Colonic mucosa (tissue), 4 donors: ENCODE measurements around the gene GHRH. TPM values are rescaled to one million over a fixed set of nuclear protein-coding genes. Genes with fewer than 3 reads are reported as not detected.

ENCODE experiments used
- DNase-seq: peaks from one replicate; pipeline ENCODE4 v3.0.0-alpha.2; 2020
- H3K27ac ChIP-seq: fragments of 200-600 bp; one replicate; pipeline ENCODE4 v1.8.0; 2021
- H3K27me3 ChIP-seq: fragments of 200-600 bp; one replicate; pipeline ENCODE4 v1.8.0; 2021
- H3K36me3 ChIP-seq: fragments of 200-600 bp; one replicate; pipeline ENCODE4 v1.8.0; 2021
- H3K4me1 ChIP-seq: fragments of 200-600 bp; one replicate; pipeline ENCODE4 v1.8.0; 2021; ENCODE audit warnings: mild to moderate bottlenecking
- H3K4me3 ChIP-seq: fragments of 200-600 bp; one replicate; pipeline ENCODE4 v1.8.0; 2021
- H3K9ac ChIP-seq, 2 donors: one replicate each; pipeline ENCODE4 v1.7.0; 2013; ENCODE audit warnings: control low read depth in 2 of 2, low read depth in 2 of 2, low read length in 2 of 2
- H3K9me3 ChIP-seq: fragments of 200-600 bp; one replicate; pipeline ENCODE4 v1.8.0; 2021
- CTCF ChIP-seq: fragments of 200-600 bp; IDR thresholded peaks from one replicate; pipeline ENCODE4 v1.8.0; 2022; ENCODE audit warnings: antibody characterized with exemption, mild to moderate bottlenecking
- intact Hi-C: fragments of 100-400 bp; cut with DNase I; formaldehyde crosslinking; loops from one replicate; pipeline ENCODE4 v1.14.1; 2022
- total RNA-seq, 2 donors: library from RNA; stranded (reverse); fragmentation: NEBNext Ultra II Directional in 1 of 2; extraction: Animal tissue kit (Norgen Biotek cat#: 25700) in 1 of 2; gene quantifications; one replicate each; pipeline ENCODE4 v1.2.1, GENCODE V29; 2021
- donor health status: healthy.
- donor health status: DM: no; HTN: no; CAD: no.
- donor health status: DM: no; HTN: no; CAD: no.

GHRH gene
- total RNA-seq, 2 donors from 2014 or later, result not detected

- Histone ChIP-seq H3K27me3 (no peaks in the 10 kb centered on the region), H3K27ac (no peak overlapping the region), H3K9me3 (no peaks in the 10 kb centered on the region), H3K9ac (no peak overlapping the region), H3K4me1 (peaks cover 5% of the 10 kb centered on the region), H3K4me3 (no peak overlapping the region), H3K36me3 (no peaks in the 10 kb centered on the region)
- intact Hi-C loops, result loop anchor here (5.0 kb wide), 1 partner anchor 102 kb away; no protein-coding TSS in a partner anchor
- no peak for TF ChIP-seq CTCF
- no peak for DNase-seq
Observed at GRCh38 chr20:37280403-37280802, 18.8 kb upstream of the GHRH start.

- no peak for DNase-seq
- H3K9ac ChIP-seq, result no peak overlapping the region
- H3K36me3 ChIP-seq, result no peaks in the 10 kb centered on the region
- no peak overlapping the region for H3K27ac ChIP-seq
- no peaks in the 10 kb centered on the region for H3K27me3 ChIP-seq
- no peaks in the 10 kb centered on the region for H3K9me3 ChIP-seq
- no peak overlapping the region for H3K4me3 ChIP-seq
- H3K4me1 ChIP-seq, result peaks cover 5% of the 10 kb centered on the region
- intact Hi-C loops, result loop anchor here (5.0 kb wide), 1 partner anchor 102 kb away; no protein-coding TSS in a partner anchor
- no peak for TF ChIP-seq CTCF
Observed at GRCh38 chr20:37279820-37280219, 18.2 kb upstream of the GHRH start.

- peaks cover 5% of the 10 kb centered on the region for H3K4me1 ChIP-seq
- intact Hi-C loops, result no loop called here
- H3K9me3 ChIP-seq, result no peaks in the 10 kb centered on the region
- no peak overlapping the region for H3K9ac ChIP-seq
- no peaks in the 10 kb centered on the region for H3K27me3 ChIP-seq
- H3K36me3 ChIP-seq, result no peaks in the 10 kb centered on the region
- no peak for DNase-seq
- no peak for TF ChIP-seq CTCF
- no peak overlapping the region for H3K27ac ChIP-seq
- H3K4me3 ChIP-seq, result no peak overlapping the region
Observed at GRCh38 chr20:37278966-37279590, 17.5 kb upstream of the GHRH start.

- no peaks in the 10 kb centered on the region for H3K27me3 ChIP-seq
- H3K27ac ChIP-seq, result no peak overlapping the region
- H3K4me1 ChIP-seq, result peaks cover 5% of the 10 kb centered on the region
- H3K9ac ChIP-seq, result no peak overlapping the region
- no peak overlapping the region for H3K4me3 ChIP-seq
- no peak for TF ChIP-seq CTCF
- intact Hi-C loops, result no loop called here
- DNase-seq, result no peak
- no peaks in the 10 kb centered on the region for H3K36me3 ChIP-seq
- no peaks in the 10 kb centered on the region for H3K9me3 ChIP-seq
Observed at GRCh38 chr20:37277253-37277593, 15.6 kb upstream of the GHRH start.

- Histone ChIP-seq H3K27ac (no peak overlapping the region), H3K36me3 (no peaks in the 10 kb centered on the region), H3K9me3 (no peaks in the 10 kb centered on the region), H3K9ac (peak overlapping the region in 1 of 2 donors; percentile 57), H3K4me1 (peaks cover 5% of the 10 kb centered on the region), H3K4me3 (no peak overlapping the region), H3K27me3 (no peaks in the 10 kb centered on the region)
- intact Hi-C loops, result no loop called here
- TF ChIP-seq CTCF, result peak; percentile 31
- DNase-seq, result peak; percentile 53
Observed at GRCh38 chr20:37276494-37277252, 15.1 kb upstream of the GHRH start.
